ENCODE data around the gene PLPPR3. TPM values are rescaled to one million over a fixed set of nuclear protein-coding genes. Genes with fewer than 3 reads are reported as not detected.
A peak's percentile ranks its signal among the peaks of the same experiment; 100 is the strongest.

Gene PLPPR3
- polyA plus RNA-seq, 1 of the 3 experiments (the other 2 are of a cell fraction): 1.6 TPM

GRCh38 chr19:797528-798414 is 24.0 kb downstream of the PLPPR3 start (continued):
- TF ChIP-seq RAD21 (IDR thresholded peaks at IDR 0.05; ENCODE audit: low read length) (no peak), TAF1 (IDR thresholded peaks at IDR 0.05; ENCODE audit: borderline replicate concordance, low read depth, low read length) (no peak), CHD2 (IDR thresholded peaks at IDR 0.05; ENCODE audit: low read length, partially characterized antibody) (peak; percentile 56), TCF12 (IDR thresholded peaks at IDR 0.05) (no peak), FOXM1 (IDR thresholded peaks at IDR 0.05; ENCODE audit: low read depth) (no peak), PBX3 (IDR thresholded peaks at IDR 0.05) (no peak), MXI1 (IDR thresholded peaks at IDR 0.05; ENCODE audit: low read depth, low read length) (peak; percentile 16; the same call in 1 of the 2 replicates)

- peak within 1 kb of the TSS; percentile 95 for H3K4me2 ChIP-seq
- CTCF ChIA-PET: interaction anchor here (1.2 to 1.5 kb wide), 2 partner anchors 55 to 187 kb away, joined by 3 read pairs; partner anchors contain the start of gene WDR18
- WGBS (ENCODE audit: low lambda C conversion rate): 3% methylated on average over 34 of the region's 83 CpGs
- TF ChIP-seq NFIC (IDR thresholded peaks at IDR 0.05; ENCODE audit: borderline replicate concordance): peak; percentile 67; the same call in 1 of the 2 replicates
- peak; percentile 88 for TF ChIP-seq TAF1 (IDR thresholded peaks at IDR 0.05; ENCODE audit: borderline replicate concordance, low read depth, low read length)
- peak; percentile 85 for TF ChIP-seq CHD2 (IDR thresholded peaks at IDR 0.05; ENCODE audit: low read length, partially characterized antibody)
- TF ChIP-seq EP300 (IDR thresholded peaks at IDR 0.05; ENCODE audit: borderline replicate concordance in 1 of 2, low read depth in 1 of 2, low read length in 1 of 2): no peak
- TF ChIP-seq POLR2AphosphoS5 (IDR thresholded peaks at IDR 0.05; ENCODE audit: low read depth, low read length): peak; percentile 94
- no peak for TF ChIP-seq TEAD4 (IDR thresholded peaks at IDR 0.05; ENCODE audit: borderline replicate concordance, insufficient read depth)
- no peak for TF ChIP-seq FOXM1 (IDR thresholded peaks at IDR 0.05; ENCODE audit: low read depth)
- no peak for TF ChIP-seq ZBTB33 (IDR thresholded peaks at IDR 0.05; ENCODE audit: borderline replicate concordance, low read depth)
- peak; percentile 92 for TF ChIP-seq MXI1 (IDR thresholded peaks at IDR 0.05; ENCODE audit: low read depth, low read length)
- TF ChIP-seq RCOR1 (IDR thresholded peaks at IDR 0.05; ENCODE audit: low read length): no peak
- peak; percentile 78 for TF ChIP-seq GABPA (IDR thresholded peaks at IDR 0.05; ENCODE audit: low read depth)
- TF ChIP-seq NRF1 (IDR thresholded peaks at IDR 0.05; ENCODE audit: low read depth, low read length): no peak
- peak; percentile 93 for TF ChIP-seq ELF1 (IDR thresholded peaks at IDR 0.05)
- no peak for TF ChIP-seq EZH2phosphoT487 (IDR thresholded peaks at IDR 0.05; ENCODE audit: borderline replicate concordance, low read depth)
- TF ChIP-seq YY1 (IDR thresholded peaks at IDR 0.05; ENCODE audit: low read depth): peak; percentile 100
- TF ChIP-seq CTCF (IDR thresholded peaks at IDR 0.05): no peak
- TF ChIP-seq SMC3 (IDR thresholded peaks at IDR 0.05; ENCODE audit: low read depth, low read length): no peak
- TF ChIP-seq SIN3A (IDR thresholded peaks at IDR 0.05; ENCODE audit: borderline replicate concordance, low read depth, low read length): 0 out of 2 replicates have a peak, but pooled peaks have one; percentile 26
- TF ChIP-seq JUND (IDR thresholded peaks at IDR 0.05): no peak
- no peak for TF ChIP-seq RFX5 (IDR thresholded peaks at IDR 0.05; ENCODE audit: low read length)
- no peak for TF ChIP-seq FOSL2 (IDR thresholded peaks at IDR 0.05; ENCODE audit: borderline replicate concordance, low read depth)
Measured at GRCh38 chr19:796692-797527, 24.8 kb downstream of the PLPPR3 start, which contains the start of gene PTBP1. Gene PTBP1, plus strand, starts transcription at chr19:797452. Its CDS starts 46 bp downstream, at chr19:797498.

More at GRCh38 chr19:796692-797527, 24.8 kb downstream of the PLPPR3 start, which contains the start of gene PTBP1:
- H3K79me2 ChIP-seq (ENCODE audit: insufficient read depth): peaks cover 41% of the 10 kb centered on the region
- H3F3A ChIP-seq (replicated peaks; ENCODE audit: insufficient read depth): peaks cover 4% of the 10 kb centered on the region
- H4K20me1 ChIP-seq (ENCODE audit: insufficient read depth): peaks cover 41% of the 10 kb centered on the region
- H3K36me3 ChIP-seq (replicated peaks in 1 of 2; ENCODE audit: control insufficient read depth in 1 of 2, insufficient read depth in 2 of 2, low read length in 1 of 2): peaks cover 10 to 11% of the 10 kb centered on the region in 2 experiments
- no peaks in the 10 kb centered on the region for H3K27me3 ChIP-seq (ENCODE audit: insufficient read depth)
- H3K4me3 ChIP-seq (ENCODE audit: low read depth in 2 of 2, low read length in 1 of 2): peak within 1 kb of the TSS; percentile 85 to 88
- DNase-seq: peak; percentile 97
- H3K9me3 ChIP-seq: no peaks in the 10 kb centered on the region
- POLR2A ChIA-PET: interaction anchor here (0.5 to 1.6 kb wide), 2 partner anchors 54 to 476 kb away, joined by 3 read pairs; no protein-coding TSS in a partner anchor
- peak within 1 kb of the TSS; percentile 81 to 94 for H3K27ac ChIP-seq (ENCODE audit: low read depth in 2 of 2, low read length in 1 of 2)
- no peaks in the 10 kb centered on the region for H3K9me2 ChIP-seq
- H3K9ac ChIP-seq: peak within 1 kb of the TSS; percentile 96
- H3K4me1 ChIP-seq (ENCODE audit: control insufficient read depth in 1 of 2, insufficient read depth in 2 of 2, low read depth in 1 of 2, low read length in 1 of 2): peaks cover 26 to 42% of the 10 kb centered on the region in 2 experiments; a peak in 3 of 4 replicates
- H2AFZ ChIP-seq (ENCODE audit: low read depth): no peak within 1 kb of the TSS
